PC-9 (cell line): Measurements from ENCODE around the gene RBM19. TPM values are rescaled to one million over a fixed set of nuclear protein-coding genes. Genes with fewer than 3 reads are reported as not detected.

Experiments used
- BruUV-seq: library from RNA; stranded (reverse); fragments of 400-500 nt; replicated peaks from 2 replicates; lab custom pipeline; 2021; lab: Mats Ljungman, UMichigan
- CTCF ChIA-PET: fragments of 300-600 bp; sonication (Branson Sonifier 250); formaldehyde crosslinking; loops from one replicate; lab custom pipeline; 2022; ENCODE audit warnings: antibody characterized with exemption; lab: Charles Lee
- POLR2A ChIA-PET: fragments of 300-600 bp; sonication (Branson Sonifier 250); formaldehyde crosslinking; loops from one replicate; lab custom pipeline; 2022; ENCODE audit warnings: antibody characterized with exemption; ENCODE audit not compliant: unreplicated experiment; lab: Charles Lee
- DNase-seq, 2 experiments: peaks; one replicate each; pipeline versions ENCODE4 v3.0.0 to v3.0.0-alpha.2; 2015 to 2022; ENCODE audit warnings: mixed read lengths in 1 of 2
- H2AFZ ChIP-seq: fragments of 200-600 bp; sonication (generic); 2 replicates; pipeline ENCODE4 v1.8.1; 2017; ENCODE audit warnings: antibody characterized with exemption
- H3F3A ChIP-seq: fragments of 200-600 bp; sonication (generic); 2 replicates; pipeline ENCODE4 v1.8.1; 2017; ENCODE audit warnings: antibody characterized with exemption, mild to moderate bottlenecking, low read depth; ENCODE audit not compliant: insufficient read depth
- H3K27ac ChIP-seq: fragments of 200-600 bp; sonication (generic); 2 replicates; pipeline ENCODE4 v1.6.1; 2016; ENCODE audit warnings: mixed run types
- H3K27me3 ChIP-seq: fragments of 200-600 bp; sonication (generic); 2 replicates; pipeline ENCODE4 v1.6.1; 2016; ENCODE audit warnings: low read depth, mixed run types; ENCODE audit not compliant: insufficient read depth
- H3K36me3 ChIP-seq: fragments of 200-600 bp; sonication (generic); 2 replicates; pipeline ENCODE4 v1.6.1; 2016; ENCODE audit warnings: low read depth, mixed run types
- H3K4me1 ChIP-seq: fragments of 200-600 bp; sonication (generic); replicated peaks from 2 replicates; pipeline ENCODE4 v1.6.1; 2016; ENCODE audit warnings: mixed run types; ENCODE audit not compliant: insufficient read depth
- H3K4me2 ChIP-seq: fragments of 200-600 bp; sonication (generic); 2 replicates; pipeline ENCODE4 v1.6.1; 2017; ENCODE audit warnings: mixed run types
- H3K4me3 ChIP-seq: fragments of 200-600 bp; sonication (generic); 2 replicates; pipeline ENCODE4 v1.6.1; 2016; ENCODE audit warnings: mixed run types
- H3K79me2 ChIP-seq: fragments of 200-600 bp; sonication (generic); 2 replicates; pipeline ENCODE4 v1.6.1; 2017; ENCODE audit warnings: low read depth, mixed run types
- H3K9me2 ChIP-seq: fragments of 200-600 bp; sonication (generic); 2 replicates; pipeline ENCODE4 v1.8.1; 2017; ENCODE audit warnings: mild to moderate bottlenecking; ENCODE audit not compliant: insufficient read depth
- H3K9me3 ChIP-seq: fragments of 200-600 bp; sonication (generic); 2 replicates; pipeline ENCODE4 v1.8.1; 2016; ENCODE audit warnings: low read depth; ENCODE audit not compliant: insufficient read depth
- H4K20me1 ChIP-seq: fragments of 200-600 bp; sonication (generic); 2 replicates; pipeline ENCODE4 v1.8.1; 2017; ENCODE audit not compliant: insufficient read depth
- EZH2 ChIP-seq: fragments of 200-600 bp; sonication (generic); IDR thresholded peaks from 2 replicates; pipeline ENCODE4 v1.8.0; 2017; ENCODE audit warnings: antibody characterized with exemption, low read depth
- intact Hi-C: fragments of 100-400 bp; cut with micrococcal nuclease; formaldehyde crosslinking; loops from one replicate; pipeline ENCODE4 v1.10.0; 2022; ENCODE audit not compliant: unreplicated experiment
- total RNA-seq: library from RNA; stranded (reverse); gene quantifications from 2 replicates; pipeline ENCODE4 v1.2.3, GENCODE V29; 2021
- TF ChIP-seq, protein P1 (sequence below): fragments of 200-600 bp; sonication (generic); conservative IDR thresholded peaks from 2 replicates; pipeline ENCODE4 v1.6.1; 2017; ENCODE audit warnings: mixed run types, antibody characterized with exemption, mild to moderate bottlenecking, moderate library complexity

Gene RBM19
- total RNA-seq, 1 experiment from 2014 or later = 23.8 TPM

GRCh38 chr12:113946175-113946574 is 19.9 kb downstream of the RBM19 start:
- no peak overlapping the region for H2AFZ ChIP-seq
- H3K9me3 ChIP-seq = no peaks in the 10 kb centered on the region
- H3K27ac ChIP-seq = no peak overlapping the region
- no TSS peak for BruUV-seq
- no peaks in the 10 kb centered on the region for H3K79me2 ChIP-seq
- ChIA-PET POLR2A (no interaction called here), CTCF (no interaction called here)
- intact Hi-C loops = no loop called here
- H3F3A ChIP-seq = no peaks in the 10 kb centered on the region
- no peaks in the 10 kb centered on the region for H3K27me3 ChIP-seq
- no peak overlapping the region for H3K4me3 ChIP-seq
- TF ChIP-seq EZH2 = no peak
- TF ChIP-seq, protein P1, sequence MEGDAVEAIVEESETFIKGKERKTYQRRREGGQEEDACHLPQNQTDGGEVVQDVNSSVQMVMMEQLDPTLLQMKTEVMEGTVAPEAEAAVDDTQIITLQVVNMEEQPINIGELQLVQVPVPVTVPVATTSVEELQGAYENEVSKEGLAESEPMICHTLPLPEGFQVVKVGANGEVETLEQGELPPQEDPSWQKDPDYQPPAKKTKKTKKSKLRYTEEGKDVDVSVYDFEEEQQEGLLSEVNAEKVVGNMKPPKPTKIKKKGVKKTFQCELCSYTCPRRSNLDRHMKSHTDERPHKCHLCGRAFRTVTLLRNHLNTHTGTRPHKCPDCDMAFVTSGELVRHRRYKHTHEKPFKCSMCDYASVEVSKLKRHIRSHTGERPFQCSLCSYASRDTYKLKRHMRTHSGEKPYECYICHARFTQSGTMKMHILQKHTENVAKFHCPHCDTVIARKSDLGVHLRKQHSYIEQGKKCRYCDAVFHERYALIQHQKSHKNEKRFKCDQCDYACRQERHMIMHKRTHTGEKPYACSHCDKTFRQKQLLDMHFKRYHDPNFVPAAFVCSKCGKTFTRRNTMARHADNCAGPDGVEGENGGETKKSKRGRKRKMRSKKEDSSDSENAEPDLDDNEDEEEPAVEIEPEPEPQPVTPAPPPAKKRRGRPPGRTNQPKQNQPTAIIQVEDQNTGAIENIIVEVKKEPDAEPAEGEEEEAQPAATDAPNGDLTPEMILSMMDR = no peak
- no peak overlapping the region for H3K4me2 ChIP-seq
- H3K9me2 ChIP-seq = no peaks in the 10 kb centered on the region
- H4K20me1 ChIP-seq = no peaks in the 10 kb centered on the region
- H3K4me1 ChIP-seq = no peaks in the 10 kb centered on the region
- DNase-seq = no peak
- peaks cover 4% of the 10 kb centered on the region; the same call in 1 of the 2 replicates for H3K36me3 ChIP-seq

GRCh38 chr12:113945174-113946173 is 20.7 kb downstream of the RBM19 start:
- no TSS peak for BruUV-seq
- TF ChIP-seq, protein P1 = no peak
- TF ChIP-seq EZH2 = no peak
- Histone ChIP-seq H3K79me2 (no peaks in the 10 kb centered on the region), H2AFZ (no peak overlapping the region), H3K9me3 (no peaks in the 10 kb centered on the region), H3K4me2 (no peak overlapping the region), H4K20me1 (no peaks in the 10 kb centered on the region), H3K9me2 (no peaks in the 10 kb centered on the region), H3K27ac (no peak overlapping the region), H3K36me3 (peaks cover 4% of the 10 kb centered on the region; the same call in 1 of the 2 replicates), H3K4me3 (no peak overlapping the region), H3F3A (no peaks in the 10 kb centered on the region), H3K27me3 (no peaks in the 10 kb centered on the region), H3K4me1 (no peaks in the 10 kb centered on the region)
- CTCF ChIA-PET = no interaction called here
- POLR2A ChIA-PET = interaction anchor here (0.5 kb wide), 1 partner anchor 760 kb away, joined by 9 read pairs; the partner anchor contains the start of genes DDX54 and RITA1
- DNase-seq = no peak
- intact Hi-C loops = no loop called here

DNA sequence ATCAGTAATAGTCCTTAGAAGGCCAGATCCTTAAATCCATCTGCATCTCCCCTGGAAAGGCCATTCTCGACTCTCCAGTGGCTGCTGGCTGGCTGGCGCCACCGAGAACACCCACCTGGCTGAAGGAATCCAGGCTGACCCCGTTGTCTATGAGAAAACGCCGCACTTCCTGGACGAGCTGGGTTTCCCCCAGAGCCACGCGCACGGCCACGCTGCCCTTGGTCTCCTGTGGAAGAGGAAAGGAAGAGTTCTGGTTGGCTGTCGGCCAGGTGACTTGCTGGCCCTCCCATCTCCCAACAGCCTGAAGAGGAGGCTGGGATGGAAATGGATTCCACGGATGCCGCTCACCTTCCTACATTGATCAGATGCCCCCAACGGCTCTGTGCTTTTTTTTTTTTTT is 23.9 kb downstream of the RBM19 start:
- Histone ChIP-seq H3K9me2 (no peaks in the 10 kb centered on the region), H3K27ac (no peak overlapping the region), H3K9me3 (no peaks in the 10 kb centered on the region), H3K36me3 (no peaks in the 10 kb centered on the region), H3K4me3 (no peak overlapping the region), H3F3A (no peaks in the 10 kb centered on the region), H3K4me2 (no peak overlapping the region), H2AFZ (no peak overlapping the region), H3K4me1 (no peaks in the 10 kb centered on the region), H3K27me3 (no peaks in the 10 kb centered on the region), H3K79me2 (no peaks in the 10 kb centered on the region), H4K20me1 (no peaks in the 10 kb centered on the region)
- ChIA-PET POLR2A (no interaction called here), CTCF (no interaction called here)
- TF ChIP-seq, protein P1 = no peak
- no peak for TF ChIP-seq EZH2
- intact Hi-C loops = no loop called here
- DNase-seq = no peak
- no TSS peak for BruUV-seq
